Astrocyte (in vitro differentiated cells and primary cell): ENCODE data around the gene LRRC55. TPM values are rescaled to one million over a fixed set of nuclear protein-coding genes. Genes with fewer than 3 reads are reported as not detected.

Experiments
- DNase-seq: peaks from one replicate; pipeline ENCODE4 v3.0.0-alpha.2; 2010; ENCODE audit warnings: low read depth
- FAIRE-seq: peaks from 2 replicates; lab custom pipeline; 2011; peaks lifted over from hg19 to GRCh38; lab: Jason Lieb, UNC
- H2AFZ ChIP-seq: 2 replicates; pipeline ENCODE4 v1.6.0; 2012; ENCODE audit warnings: low read depth, low read length, inconsistent platforms
- H3K27ac ChIP-seq: 2 replicates; pipeline ENCODE4 v1.5.1; 2011; ENCODE audit warnings: low read depth, low read length, inconsistent platforms
- H3K27me3 ChIP-seq: 2 replicates; pipeline ENCODE4 v1.6.0; 2011; ENCODE audit warnings: low read length, inconsistent platforms; ENCODE audit not compliant: insufficient read depth
- H3K36me3 ChIP-seq: 2 replicates; pipeline ENCODE4 v1.5.1; 2011; ENCODE audit warnings: low read length, inconsistent platforms; ENCODE audit not compliant: insufficient read depth
- H3K4me1 ChIP-seq: 2 replicates; pipeline ENCODE4 v1.5.1; 2011; ENCODE audit warnings: low read length, inconsistent platforms; ENCODE audit not compliant: insufficient read depth
- H3K4me2 ChIP-seq: 2 replicates; pipeline ENCODE4 v1.6.0; 2012; ENCODE audit warnings: low read length, inconsistent platforms
- H3K4me3 ChIP-seq: 2 replicates; pipeline ENCODE4 v1.5.1; 2011; ENCODE audit warnings: low read depth, mild to moderate bottlenecking, low read length, inconsistent platforms; ENCODE audit not compliant: insufficient read depth
- H3K79me2 ChIP-seq: 2 replicates; pipeline ENCODE4 v1.6.0; 2012; ENCODE audit warnings: mild to moderate bottlenecking, low read length, inconsistent platforms; ENCODE audit not compliant: insufficient read depth
- H3K9ac ChIP-seq: 2 replicates; pipeline ENCODE4 v1.6.0; 2012; ENCODE audit warnings: mild to moderate bottlenecking, low read length, inconsistent platforms
- H3K9me3 ChIP-seq: 2 replicates; pipeline ENCODE4 v1.5.1; 2012; ENCODE audit warnings: low read depth, mild to moderate bottlenecking, low read length, inconsistent platforms; ENCODE audit not compliant: insufficient read depth
- H4K20me1 ChIP-seq: 2 replicates; pipeline ENCODE4 v1.6.0; 2012; ENCODE audit warnings: low read length, inconsistent platforms; ENCODE audit not compliant: insufficient read depth
- H3K27ac Mint-ChIP-seq: one replicate; pipeline ENCODE4 v1.8.0; 2021; ENCODE audit warnings: mild to moderate bottlenecking, mixed read lengths; ENCODE audit not compliant: unreplicated experiment
- H3K27me3 Mint-ChIP-seq: one replicate; pipeline ENCODE4 v1.8.0; 2021; ENCODE audit warnings: low read depth, mixed read lengths; ENCODE audit not compliant: unreplicated experiment
- H3K36me3 Mint-ChIP-seq: one replicate; pipeline ENCODE4 v1.8.0; 2021; ENCODE audit warnings: low read depth, mixed read lengths; ENCODE audit not compliant: unreplicated experiment
- H3K4me1 Mint-ChIP-seq: one replicate; pipeline ENCODE4 v1.8.0; 2021; ENCODE audit warnings: low read depth, mixed read lengths; ENCODE audit not compliant: unreplicated experiment
- H3K4me3 Mint-ChIP-seq: one replicate; pipeline ENCODE4 v1.8.0; 2021; ENCODE audit warnings: mild to moderate bottlenecking, moderate library complexity, mixed read lengths; ENCODE audit not compliant: unreplicated experiment
- H3K9me3 Mint-ChIP-seq: one replicate; pipeline ENCODE4 v1.8.0; 2021; ENCODE audit warnings: mild to moderate bottlenecking, mixed read lengths; ENCODE audit not compliant: unreplicated experiment
- EZH2 ChIP-seq: IDR thresholded peaks from 2 replicates; pipeline ENCODE4 v1.6.1; 2012; ENCODE audit warnings: mild to moderate bottlenecking, low read length, inconsistent platforms; ENCODE audit not compliant: insufficient read depth
- total RNA-seq: library from RNA; stranded (reverse); gene quantifications from 2 replicates; pipeline ENCODE4 v1.2.1, GENCODE V29; 2021
- TF ChIP-seq, protein P1 (sequence below): IDR thresholded peaks from 2 replicates; pipeline ENCODE4 v1.5.1; 2011; ENCODE audit warnings: low read depth, mild to moderate bottlenecking, inconsistent platforms, low read length, moderate library complexity; ENCODE audit not compliant: insufficient read depth

LRRC55 gene
- total RNA-seq, 1 donor from 2014 or later: not detected

DNA sequence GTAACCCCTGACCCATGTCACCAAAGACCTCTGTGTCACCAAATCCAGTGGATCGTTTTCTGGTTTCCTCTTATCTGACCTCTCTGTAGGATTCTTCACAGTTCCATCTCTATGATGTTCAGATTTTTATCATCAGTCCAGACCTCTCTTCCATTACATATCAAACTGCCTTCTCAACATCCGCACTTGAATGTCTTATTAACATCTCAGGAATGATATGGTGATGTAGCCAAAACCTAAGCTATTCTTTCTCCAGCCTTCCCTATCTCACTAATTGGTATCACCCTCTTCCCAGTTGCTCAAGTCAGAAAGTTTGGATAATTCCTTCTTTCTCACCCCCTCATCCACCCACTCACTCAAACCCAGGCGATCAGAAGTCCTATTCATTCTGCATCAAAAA is 41.8 kb downstream of the LRRC55 start:
- no peak overlapping the region for H3K9ac ChIP-seq
- no peaks in the 10 kb centered on the region for H3K79me2 ChIP-seq
- no peak overlapping the region for H2AFZ ChIP-seq
- no peak overlapping the region for H3K27ac Mint-ChIP-seq
- no peaks in the 10 kb centered on the region for H3K9me3 ChIP-seq
- no peaks in the 10 kb centered on the region for H3K4me1 ChIP-seq
- no peak overlapping the region for H3K4me3 Mint-ChIP-seq
- FAIRE-seq (peak; percentile 93), DNase-seq (peak; percentile 56)
- H3K9me3 Mint-ChIP-seq: no peaks in the 10 kb centered on the region
- no peaks in the 10 kb centered on the region for H3K36me3 ChIP-seq
- no peaks in the 10 kb centered on the region for H3K27me3 Mint-ChIP-seq
- no peaks in the 10 kb centered on the region for H4K20me1 ChIP-seq
- no peaks in the 10 kb centered on the region for H3K27me3 ChIP-seq
- no peak overlapping the region for H3K4me3 ChIP-seq
- no peaks in the 10 kb centered on the region for H3K4me1 Mint-ChIP-seq
- H3K4me2 ChIP-seq: no peak overlapping the region
- no peaks in the 10 kb centered on the region for H3K36me3 Mint-ChIP-seq
- no peak overlapping the region for H3K27ac ChIP-seq
- no peak for TF ChIP-seq EZH2
- TF ChIP-seq, protein P1, sequence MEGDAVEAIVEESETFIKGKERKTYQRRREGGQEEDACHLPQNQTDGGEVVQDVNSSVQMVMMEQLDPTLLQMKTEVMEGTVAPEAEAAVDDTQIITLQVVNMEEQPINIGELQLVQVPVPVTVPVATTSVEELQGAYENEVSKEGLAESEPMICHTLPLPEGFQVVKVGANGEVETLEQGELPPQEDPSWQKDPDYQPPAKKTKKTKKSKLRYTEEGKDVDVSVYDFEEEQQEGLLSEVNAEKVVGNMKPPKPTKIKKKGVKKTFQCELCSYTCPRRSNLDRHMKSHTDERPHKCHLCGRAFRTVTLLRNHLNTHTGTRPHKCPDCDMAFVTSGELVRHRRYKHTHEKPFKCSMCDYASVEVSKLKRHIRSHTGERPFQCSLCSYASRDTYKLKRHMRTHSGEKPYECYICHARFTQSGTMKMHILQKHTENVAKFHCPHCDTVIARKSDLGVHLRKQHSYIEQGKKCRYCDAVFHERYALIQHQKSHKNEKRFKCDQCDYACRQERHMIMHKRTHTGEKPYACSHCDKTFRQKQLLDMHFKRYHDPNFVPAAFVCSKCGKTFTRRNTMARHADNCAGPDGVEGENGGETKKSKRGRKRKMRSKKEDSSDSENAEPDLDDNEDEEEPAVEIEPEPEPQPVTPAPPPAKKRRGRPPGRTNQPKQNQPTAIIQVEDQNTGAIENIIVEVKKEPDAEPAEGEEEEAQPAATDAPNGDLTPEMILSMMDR: no peak

DNA sequence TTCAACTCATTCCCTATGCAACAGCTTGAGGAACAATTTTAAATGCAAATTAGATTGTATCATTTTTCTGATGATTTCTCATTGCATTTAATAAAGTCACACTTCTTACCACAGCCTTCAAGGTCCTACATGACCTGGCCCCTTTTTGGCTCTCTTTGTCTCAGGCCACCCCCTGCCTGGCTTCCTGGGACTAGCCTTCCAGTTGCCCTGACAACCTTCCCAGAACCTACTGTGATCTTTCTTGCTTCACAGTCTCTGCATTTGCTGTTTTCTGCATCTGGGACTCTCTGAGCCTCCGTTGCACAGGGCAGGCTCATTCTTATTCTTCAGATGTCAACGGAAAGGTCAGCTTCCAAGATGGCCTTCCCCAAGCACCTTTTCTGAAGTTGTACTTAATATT is 42.4 kb downstream of the LRRC55 start:
- H3K9me3 ChIP-seq: no peaks in the 10 kb centered on the region
- Mint-ChIP-seq H3K36me3 (no peaks in the 10 kb centered on the region), H3K9me3 (no peaks in the 10 kb centered on the region), H3K4me3 (no peak overlapping the region), H3K27ac (no peak overlapping the region), H3K27me3 (no peaks in the 10 kb centered on the region), H3K4me1 (peaks cover under 1% of the 10 kb centered on the region)
- TF ChIP-seq, protein P1: no peak
- TF ChIP-seq EZH2: no peak
- no peak overlapping the region for H3K4me3 ChIP-seq
- H4K20me1 ChIP-seq: no peaks in the 10 kb centered on the region
- no peaks in the 10 kb centered on the region for H3K36me3 ChIP-seq
- no peaks in the 10 kb centered on the region for H3K79me2 ChIP-seq
- no peak overlapping the region for H3K4me2 ChIP-seq
- H2AFZ ChIP-seq: no peak overlapping the region
- H3K4me1 ChIP-seq: no peaks in the 10 kb centered on the region
- H3K27ac ChIP-seq: no peak overlapping the region
- DNase-seq (no peak), FAIRE-seq (no peak)
- no peaks in the 10 kb centered on the region for H3K27me3 ChIP-seq
- H3K9ac ChIP-seq: no peak overlapping the region

GRCh38 chr11:57224537-57224936 is 42.8 kb downstream of the LRRC55 start:
- no peaks in the 10 kb centered on the region for H3K27me3 Mint-ChIP-seq
- H3K36me3 Mint-ChIP-seq: no peaks in the 10 kb centered on the region
- H3K9ac ChIP-seq: no peak overlapping the region
- no peaks in the 10 kb centered on the region for H3K36me3 ChIP-seq
- H3K79me2 ChIP-seq: no peaks in the 10 kb centered on the region
- peak; percentile 47 for DNase-seq
- H3K27ac Mint-ChIP-seq: no peak overlapping the region
- H3K9me3 Mint-ChIP-seq: no peaks in the 10 kb centered on the region
- H3K27me3 ChIP-seq: no peaks in the 10 kb centered on the region
- no peak overlapping the region for H3K4me3 ChIP-seq
- H3K4me2 ChIP-seq: no peak overlapping the region
- no peaks in the 10 kb centered on the region for H4K20me1 ChIP-seq
- no peak overlapping the region for H3K27ac ChIP-seq
- no peaks in the 10 kb centered on the region for H3K4me1 ChIP-seq
- H2AFZ ChIP-seq: no peak overlapping the region
- FAIRE-seq: peak; percentile 97
- no peak for TF ChIP-seq EZH2
- H3K4me1 Mint-ChIP-seq: peaks cover 3% of the 10 kb centered on the region
- H3K9me3 ChIP-seq: no peaks in the 10 kb centered on the region
- H3K4me3 Mint-ChIP-seq: no peak overlapping the region
